CD4-positive, alpha-beta T cell treated with Interleukin-17A for 1 hour (primary cell): ENCODE data around the gene APP.
"Not testable (repeated sequence)": the region's sequence is repeated elsewhere in the genome, so short reads cannot be mapped to it uniquely, and the experiment has no call there.

ENCODE experiments used
- DNase-seq: peaks from one replicate; pipeline ENCODE4 v3.0.0-alpha.2; 2020

APP gene

GRCh38 chr21:26060335-26061115, 110.0 kb downstream of the APP start:
- DNase-seq, result no peak

DNA sequence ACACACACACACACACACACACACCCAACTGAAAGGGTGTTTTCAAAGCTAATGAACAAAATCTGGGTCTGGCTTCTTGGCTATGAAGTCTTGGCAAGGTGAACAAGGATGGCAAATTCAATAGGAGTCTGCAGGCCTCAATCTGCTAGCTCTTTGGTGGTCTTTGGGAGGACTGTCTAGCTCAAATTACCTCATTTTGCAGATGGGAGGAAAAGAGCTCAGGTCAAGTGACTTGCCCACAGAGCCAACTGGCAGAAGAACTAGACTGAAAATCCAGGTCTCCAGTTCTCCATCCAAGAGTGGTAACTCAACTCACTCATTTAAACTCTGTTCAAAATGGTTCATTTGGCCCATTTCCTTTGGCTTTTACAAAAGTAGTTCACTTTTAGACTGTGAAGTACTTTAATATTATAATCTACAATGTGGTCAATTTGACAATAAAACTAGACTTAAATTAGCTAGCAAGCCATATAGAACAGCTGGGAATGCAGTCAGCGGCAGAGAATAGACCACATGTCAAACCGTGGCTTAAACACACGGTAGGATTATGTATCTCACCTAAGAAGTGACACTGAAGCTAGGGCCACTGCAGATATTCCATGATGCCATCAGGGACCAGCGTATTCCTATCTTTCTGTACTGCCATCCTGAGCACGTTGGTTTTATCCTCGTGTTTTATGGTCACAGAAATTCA, 112.9 kb downstream of the APP start:
- no peak for DNase-seq

DNA sequence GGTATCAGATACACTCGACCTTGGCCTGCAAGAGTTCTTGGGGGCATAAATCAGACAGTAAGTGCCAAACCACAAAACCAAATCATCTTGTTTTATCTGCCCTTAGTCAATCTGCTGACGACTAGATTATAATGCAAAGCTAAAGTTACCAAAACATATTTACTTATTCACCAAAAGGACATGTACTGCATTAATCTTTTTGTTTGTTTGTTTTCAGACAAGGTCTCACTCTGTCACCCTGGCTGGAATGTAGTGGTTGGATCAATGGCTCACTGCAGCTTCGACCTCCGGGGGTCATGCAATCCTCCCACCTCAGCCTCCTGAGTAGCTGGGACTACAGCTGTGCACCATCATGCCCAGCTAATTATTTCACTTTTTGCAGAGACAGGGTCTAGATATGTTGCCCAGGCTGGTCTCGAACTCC, 114.7 kb downstream of the APP start:
- DNase-seq, result no peak

DNA sequence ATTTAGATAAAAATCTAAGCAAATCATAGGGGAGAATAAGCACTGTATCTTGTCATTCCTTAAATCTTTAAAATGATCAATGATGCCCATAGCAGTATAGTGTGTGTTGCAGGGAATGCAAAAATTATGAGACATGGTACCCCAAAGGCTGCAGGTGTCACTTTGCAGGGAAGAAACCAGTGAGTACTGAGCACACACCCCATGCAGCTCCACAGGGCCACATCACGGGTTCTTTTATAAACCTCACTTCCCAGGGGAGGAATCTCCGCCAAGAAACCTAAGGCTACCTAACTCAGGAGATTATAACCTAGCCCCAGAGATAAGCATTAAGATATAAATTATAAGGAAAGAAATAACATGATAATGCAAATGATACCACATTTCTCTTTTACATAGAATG, 115.6 kb downstream of the APP start:
- no peak for DNase-seq

- no peak for DNase-seq
Measured at GRCh38 chr21:26052057-26052456, 118.5 kb downstream of the APP start.

DNA sequence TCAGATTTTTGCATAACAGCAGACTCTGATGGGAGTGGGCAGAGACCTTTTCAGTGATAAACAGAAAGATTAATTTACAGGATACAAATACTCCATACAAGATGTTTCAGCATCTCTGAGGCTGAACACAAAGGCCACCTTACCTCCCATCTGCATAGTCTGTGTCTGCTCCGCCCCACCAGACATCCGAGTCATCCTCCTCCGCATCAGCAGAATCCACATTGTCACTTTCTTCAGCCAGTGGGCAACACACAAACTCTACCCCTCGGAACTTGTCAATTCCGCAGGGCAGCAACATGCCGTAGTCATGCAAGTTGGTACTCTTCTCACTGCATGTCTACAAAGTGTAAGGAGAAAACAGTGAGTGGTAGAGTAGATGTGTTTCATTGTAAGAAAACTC, 119.7 kb downstream of the APP start:
- DNase-seq, result no peak

DNA sequence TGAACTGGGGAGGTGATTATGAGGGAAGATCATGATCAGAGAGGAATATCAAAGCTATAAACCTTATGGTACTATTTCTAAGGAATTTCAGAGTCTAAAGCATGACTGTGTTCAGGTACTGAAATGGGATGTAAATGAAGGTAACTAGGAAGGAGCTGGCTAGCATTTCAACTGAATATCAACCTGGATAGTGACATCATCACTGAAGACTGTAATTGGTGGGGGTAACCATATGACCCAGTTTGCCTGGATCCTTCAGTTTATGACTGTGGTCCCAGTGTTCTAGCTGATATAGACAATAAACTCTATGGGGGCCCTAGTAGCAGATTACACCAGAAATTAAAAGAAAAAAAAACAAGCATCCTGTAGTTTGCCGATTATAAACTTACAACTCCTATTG, 120.8 kb downstream of the APP start:
- no peak for DNase-seq

GRCh38 chr21:26047279-26047967, 123.1 kb downstream of the APP start:
- DNase-seq, result no peak

DNA sequence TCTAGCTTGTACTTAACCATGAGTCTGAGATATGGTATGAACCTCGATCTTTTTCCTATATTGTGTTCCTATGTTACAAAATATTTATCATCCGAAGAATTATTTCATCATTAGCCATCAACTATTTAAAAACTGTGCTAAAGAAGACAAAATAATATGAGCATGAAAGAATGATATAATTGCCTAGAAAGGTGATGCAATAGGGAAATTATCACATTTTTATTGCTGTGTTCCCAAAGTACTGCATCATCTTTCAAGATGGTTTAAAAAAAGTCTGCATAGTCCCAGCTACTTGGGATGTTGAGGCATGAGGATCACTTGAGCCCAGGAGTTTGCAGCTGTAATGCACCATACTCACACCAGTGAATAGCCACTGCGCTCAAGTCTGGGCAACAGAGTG, 126.7 kb downstream of the APP start:
- DNase-seq, result no peak

DNA sequence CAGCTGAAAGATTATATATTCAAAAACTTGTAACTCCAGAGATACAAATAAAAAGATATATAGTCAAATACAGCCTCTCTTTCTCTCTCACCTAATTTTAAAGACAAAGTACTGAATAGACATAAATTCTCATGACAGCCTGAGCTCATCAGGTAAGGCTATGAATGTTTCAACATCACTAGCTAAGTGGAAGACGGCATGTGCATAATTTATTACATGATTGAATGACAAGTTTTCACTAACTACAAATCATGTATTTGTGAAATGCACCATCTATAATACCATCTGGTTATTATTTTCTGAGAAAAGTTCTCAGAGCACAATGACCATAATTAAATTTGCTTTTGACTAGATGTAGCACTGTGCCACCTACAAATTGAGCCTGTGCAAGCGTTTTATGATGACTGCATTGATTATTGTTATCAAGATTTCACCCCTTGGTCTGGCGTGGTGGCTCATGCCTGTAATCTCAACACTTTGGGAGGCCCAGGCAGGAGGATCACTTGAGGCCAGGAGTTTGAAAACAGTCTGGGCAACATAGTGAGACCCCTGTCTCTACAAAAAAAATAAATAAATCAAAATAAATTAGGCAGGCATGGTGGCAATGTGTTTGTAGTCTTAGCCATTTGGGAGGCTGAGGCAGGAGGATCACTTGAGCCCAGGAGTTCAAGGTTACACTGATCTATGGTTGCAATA, 128.2 kb downstream of the APP start:
- DNase-seq, result no peak

- no peak for DNase-seq
Measured at GRCh38 chr21:26041431-26042180, 129.0 kb downstream of the APP start.

- no peak for DNase-seq
Measured at GRCh38 chr21:26036916-26037315, 133.7 kb downstream of the APP start.

DNA sequence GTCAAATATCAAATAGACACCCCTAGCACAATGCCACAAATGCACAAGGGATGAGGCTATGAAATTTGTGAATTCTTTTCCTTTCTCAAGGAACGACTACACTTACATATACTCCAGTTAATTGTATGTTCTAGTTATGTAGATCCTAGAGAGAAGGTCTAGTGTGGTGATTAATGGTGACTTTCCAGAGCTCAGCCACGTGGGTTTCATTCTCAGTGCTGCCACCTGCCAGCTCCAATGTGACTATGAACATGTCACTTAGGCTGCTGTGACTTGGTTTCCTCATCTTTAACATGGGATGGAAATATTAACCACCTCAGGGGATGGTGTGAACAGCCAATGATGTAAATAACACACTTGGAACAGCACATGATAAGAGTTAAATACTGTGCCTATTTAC, 138.3 kb downstream of the APP start:
- no peak for DNase-seq

DNA sequence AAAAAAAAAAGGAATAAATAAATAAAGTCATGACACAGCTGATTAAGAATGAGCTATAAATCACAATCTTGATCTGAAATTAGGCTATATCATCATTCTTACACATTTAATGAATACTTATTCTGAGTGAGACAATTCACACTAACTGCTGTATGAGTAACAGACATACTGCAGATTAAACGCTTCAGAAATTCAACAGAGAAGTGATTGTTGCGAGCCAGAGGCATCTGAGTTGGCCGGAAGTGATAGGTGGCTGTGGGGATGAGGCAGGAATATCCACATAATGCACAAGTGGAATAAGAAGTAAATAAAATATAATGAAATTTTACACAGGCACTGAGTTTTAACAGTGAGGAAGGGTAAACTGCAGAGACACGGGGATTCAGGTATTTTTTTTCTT, 142.4 kb downstream of the APP start:
- no peak for DNase-seq

DNA sequence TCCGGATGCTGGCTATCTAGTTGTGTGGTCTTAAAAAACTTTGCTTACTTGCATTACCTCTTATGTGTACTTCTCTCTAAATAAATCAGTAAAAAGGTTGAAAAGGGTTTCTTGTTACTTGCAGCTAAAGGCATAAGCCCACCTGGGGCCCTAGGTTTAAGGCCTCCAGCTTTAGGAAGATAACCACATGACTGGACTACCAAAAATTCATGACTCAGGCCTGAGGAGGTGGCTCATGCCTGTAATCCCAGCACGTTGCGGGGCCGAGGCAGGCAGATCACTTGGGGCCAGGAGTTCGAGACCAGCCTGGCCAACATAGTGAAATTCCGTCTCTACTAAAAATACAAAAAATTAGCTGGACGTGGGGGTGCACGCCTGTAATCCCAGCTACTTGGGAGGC, 142.9 kb downstream of the APP start:
- no peak for DNase-seq

DNA sequence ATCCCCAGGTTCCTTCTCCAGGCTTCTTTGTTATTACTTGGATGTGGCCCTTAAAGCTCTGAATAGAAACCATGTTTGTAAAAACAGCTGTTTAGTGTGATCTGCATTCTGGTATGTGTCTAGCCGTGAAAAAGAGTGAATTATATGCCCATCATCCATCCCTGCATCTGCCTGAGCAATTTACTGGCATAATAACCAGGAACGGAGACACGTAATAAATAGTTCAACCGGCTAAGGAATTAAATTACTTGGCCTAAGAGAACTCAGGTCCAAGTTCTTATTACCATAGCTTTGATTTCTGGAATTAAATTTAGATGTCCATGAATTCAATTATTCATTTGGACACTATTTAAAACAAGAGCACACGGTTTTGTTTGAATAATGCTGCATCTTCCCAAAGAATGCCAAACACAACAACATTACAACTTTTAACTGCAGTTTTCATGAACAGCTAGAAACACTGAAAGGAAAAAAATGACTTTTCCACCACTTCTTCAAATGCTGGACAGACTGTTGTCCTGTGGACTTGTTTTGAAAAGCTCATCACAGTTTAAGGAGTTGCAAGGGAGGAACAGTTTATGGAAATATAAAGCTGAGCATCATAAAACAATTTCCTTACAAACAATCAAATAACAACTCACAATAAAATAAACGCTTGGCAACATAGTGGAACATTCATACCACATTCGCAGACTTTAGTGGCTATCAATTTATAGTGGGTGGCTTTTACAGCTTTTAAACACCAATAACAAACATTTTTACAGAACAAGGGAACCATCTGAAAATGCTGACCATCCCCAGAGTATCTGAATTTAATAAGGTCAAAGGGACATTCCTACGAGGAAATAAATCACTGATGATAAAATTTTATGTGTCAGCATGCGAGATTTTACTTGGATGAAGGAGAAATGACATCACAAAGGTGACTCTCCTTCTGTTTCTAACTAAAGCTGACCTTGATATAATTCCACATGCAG, 144.7 kb downstream of the APP start:
- DNase-seq, result no peak

- DNase-seq, result not testable (repeated sequence)
Measured at GRCh38 chr21:26023406-26023805, 147.2 kb downstream of the APP start.

GRCh38 chr21:26022598-26023337, 147.8 kb downstream of the APP start:
- not testable (repeated sequence) for DNase-seq

- DNase-seq, result no peak
Measured at GRCh38 chr21:26020510-26020909, 150.1 kb downstream of the APP start.

DNA sequence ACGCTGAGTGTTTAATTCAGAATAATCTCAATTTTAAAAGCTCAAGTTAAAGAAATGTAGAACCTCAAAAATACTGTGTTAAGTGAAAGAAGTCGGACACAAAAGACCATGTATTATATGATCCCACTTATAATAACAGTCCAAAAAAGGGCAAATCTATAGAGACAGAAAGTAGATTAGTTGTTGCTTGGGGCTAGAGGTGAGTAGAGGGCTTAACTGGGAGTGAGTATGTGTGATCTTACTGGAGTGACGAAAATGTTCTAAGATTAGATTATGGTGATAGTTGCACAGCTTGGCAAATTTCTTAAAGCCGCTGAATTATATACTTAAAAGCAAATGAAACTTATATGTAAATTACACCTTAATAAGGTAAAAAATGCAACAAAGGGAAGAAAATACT, 150.5 kb downstream of the APP start:
- no peak for DNase-seq

DNA sequence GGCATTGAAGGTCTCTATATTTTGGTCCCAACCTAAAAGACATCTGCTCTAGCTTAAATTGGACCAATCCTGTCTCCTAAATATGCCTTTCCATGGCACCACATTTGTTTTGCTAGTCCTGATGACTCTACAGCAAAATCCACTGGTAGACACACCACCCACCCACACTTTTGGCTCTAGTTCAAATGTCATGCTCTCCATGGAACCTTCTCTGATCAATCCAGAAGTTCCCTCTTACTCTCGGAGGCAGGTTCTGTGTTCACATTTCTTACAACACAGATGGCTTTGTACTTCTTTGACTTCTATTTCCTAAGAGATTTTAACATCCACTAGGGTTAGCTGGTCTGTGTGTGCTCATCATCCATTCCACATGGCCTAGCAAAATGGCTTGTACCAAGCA, 151.3 kb downstream of the APP start:
- no peak for DNase-seq
